ENCODE data around the gene IPO9.

Gene IPO9

GRCh38 chr1:201907621-201908020 is 78.7 kb downstream of the IPO9 start:
- no peak for DNase-seq

- DNase-seq: no peak
These were observed 83.0 kb downstream of the IPO9 start for GRCh38 chr1:201911826-201912571.

GRCh38 chr1:201912832-201913231 is 83.9 kb downstream of the IPO9 start:
- no peak for DNase-seq

- DNase-seq: no peak
These were observed 85.7 kb downstream of the IPO9 start for GRCh38 chr1:201914456-201915235.

- no peak for DNase-seq
These were observed 87.8 kb downstream of the IPO9 start for GRCh38 chr1:201916649-201917249.

- DNase-seq: no peak
These were observed 88.5 kb downstream of the IPO9 start for GRCh38 chr1:201917362-201918033.

- DNase-seq: no peak
These were observed 89.4 kb downstream of the IPO9 start for GRCh38 chr1:201918343-201918742.

- no peak for DNase-seq
These were observed 93.1 kb downstream of the IPO9 start for GRCh38 chr1:201921952-201922558.

GRCh38 chr1:201925301-201925567 is 96.3 kb downstream of the IPO9 start:
- peak; percentile 64 to 89 for DNase-seq

- peak; percentile 91 to 97 for DNase-seq
These were observed 97.2 kb downstream of the IPO9 start for GRCh38 chr1:201925981-201926645.

GRCh38 chr1:201928266-201928665 is 99.3 kb downstream of the IPO9 start:
- no peak for DNase-seq

GRCh38 chr1:201930137-201930536 is 101.2 kb downstream of the IPO9 start:
- DNase-seq: no peak

- DNase-seq: no peak
These were observed 101.8 kb downstream of the IPO9 start for GRCh38 chr1:201930803-201931202.
